ENCODE measurements around the gene TVP23A.
"Not testable (repeated sequence)": the region's sequence is repeated elsewhere in the genome, so short reads cannot be mapped to it uniquely, and the experiment has no call there.

TVP23A gene

DNA sequence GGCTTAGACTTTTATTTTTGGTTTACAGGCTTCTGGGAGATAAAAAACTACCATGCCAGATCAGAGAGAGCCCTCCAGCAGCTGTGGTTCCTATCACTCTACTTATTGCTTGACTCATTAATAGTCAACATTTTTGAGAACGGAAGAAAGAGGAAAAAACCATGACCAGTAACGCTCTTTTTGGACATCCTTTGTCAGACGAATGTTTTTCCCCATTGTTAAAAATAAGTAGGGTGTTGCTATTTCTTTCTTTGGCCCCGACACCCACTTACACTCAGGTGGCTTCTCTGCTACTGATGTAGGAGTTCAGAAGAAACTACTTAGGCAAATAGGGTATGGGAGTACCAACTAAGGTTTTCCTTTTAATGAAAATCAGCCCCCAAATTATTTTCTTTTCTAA is 27.5 kb downstream of the TVP23A start:
- POLR2A ChIA-PET: no interaction called here
- no peaks in the 10 kb centered on the region for H3K36me3 ChIP-seq (ENCODE audit: control insufficient read depth in 2 of 2, insufficient read depth in 1 of 2, low read length in 2 of 2)
- CTCF ChIA-PET: interaction anchor here (0.6 kb wide), 1 partner anchor 184 kb away, joined by 4 read pairs; no protein-coding TSS in a partner anchor
- H3K4me1 ChIP-seq (ENCODE audit: control insufficient read depth, insufficient read depth, low read length): no peaks in the 10 kb centered on the region
- TF ChIP-seq ZNF112 (tag by site-specific recombination; IDR thresholded peaks at IDR 0.05) (no peak), ZSCAN23 (tag by site-specific recombination; IDR thresholded peaks at IDR 0.05) (no peak), ZNF791 (tag by site-specific recombination; IDR thresholded peaks at IDR 0.05) (no peak), ZNF76 (tag by site-specific recombination; IDR thresholded peaks at IDR 0.05; ENCODE audit: borderline replicate concordance, low read depth) (no peak), ZNF146 (tag by site-specific recombination; IDR thresholded peaks at IDR 0.05) (no peak), ZNF571 (tag by site-specific recombination; IDR thresholded peaks at IDR 0.05) (no peak), ZNF214 (tag by site-specific recombination; IDR thresholded peaks at IDR 0.05; ENCODE audit: borderline replicate concordance) (no peak), ZNF133 (tag by site-specific recombination; IDR thresholded peaks at IDR 0.05) (no peak), GFI1B (tag by site-specific recombination; IDR thresholded peaks at IDR 0.05) (no peak), ZNF426 (tag by site-specific recombination; IDR thresholded peaks at IDR 0.05) (no peak), FEZF1 (tag by site-specific recombination; IDR thresholded peaks at IDR 0.05) (no peak), ZFP3 (tag by site-specific recombination; IDR thresholded peaks at IDR 0.05; ENCODE audit: low read depth) (no peak), TRIM28 (IDR thresholded peaks at IDR 0.05; ENCODE audit: borderline replicate concordance, low read length) (no peak)
- TF ChIP-seq, protein P1, sequence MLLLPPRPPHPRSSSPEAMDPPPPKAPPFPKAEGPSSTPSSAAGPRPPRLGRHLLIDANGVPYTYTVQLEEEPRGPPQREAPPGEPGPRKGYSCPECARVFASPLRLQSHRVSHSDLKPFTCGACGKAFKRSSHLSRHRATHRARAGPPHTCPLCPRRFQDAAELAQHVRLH (tag by site-specific recombination; IDR thresholded peaks at IDR 0.05): no peak
- TF ChIP-seq, protein P2, sequence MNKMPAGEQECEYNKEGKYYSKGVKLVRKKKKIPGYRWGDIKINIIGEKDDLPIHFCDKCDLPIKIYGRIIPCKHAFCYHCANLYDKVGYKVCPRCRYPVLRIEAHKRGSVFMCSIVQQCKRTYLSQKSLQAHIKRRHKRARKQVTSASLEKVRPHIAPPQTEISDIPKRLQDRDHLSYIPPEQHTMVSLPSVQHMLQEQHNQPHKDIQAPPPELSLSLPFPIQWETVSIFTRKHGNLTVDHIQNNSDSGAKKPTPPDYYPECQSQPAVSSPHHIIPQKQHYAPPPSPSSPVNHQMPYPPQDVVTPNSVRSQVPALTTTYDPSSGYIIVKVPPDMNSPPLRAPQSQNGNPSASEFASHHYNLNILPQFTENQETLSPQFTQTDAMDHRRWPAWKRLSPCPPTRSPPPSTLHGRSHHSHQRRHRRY (tag by site-specific recombination; IDR thresholded peaks at IDR 0.05): no peak
- H3K27ac ChIP-seq (ENCODE audit: extremely low read depth, low read depth, low read length): no peak overlapping the region
- no peak overlapping the region for H3K4me3 ChIP-seq (ENCODE audit: low read depth, low read length)
- no peaks in the 10 kb centered on the region for H3K9me3 ChIP-seq (ENCODE audit: control insufficient read depth, insufficient read depth, low read depth, low read length)

DNA sequence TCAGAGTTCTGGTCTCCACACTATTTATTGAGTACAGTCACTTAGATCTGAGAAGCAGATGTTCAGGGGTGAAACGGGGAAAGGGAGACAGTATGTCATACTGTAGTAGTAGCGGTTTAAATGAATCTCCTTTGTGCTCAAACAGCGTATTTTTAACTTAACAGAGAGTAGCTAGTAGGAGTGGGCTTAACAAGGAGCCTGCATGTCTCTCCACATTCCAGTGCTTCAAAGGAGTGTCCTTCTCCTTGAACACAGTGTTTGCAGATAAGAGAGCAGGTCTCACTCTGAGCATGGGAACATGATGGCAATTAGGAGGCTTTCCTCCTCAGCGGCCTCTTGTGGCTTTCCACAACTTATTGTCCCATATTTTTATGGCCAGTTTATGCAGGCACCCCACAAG is 30.0 kb downstream of the TVP23A start:
- CTCF ChIA-PET; H3K36me3 ChIP-seq (ENCODE audit: control insufficient read depth in 2 of 2, insufficient read depth in 1 of 2, low read length in 2 of 2); H3K4me1 ChIP-seq (ENCODE audit: control insufficient read depth, insufficient read depth, low read length); POLR2A ChIA-PET; H3K27ac ChIP-seq (ENCODE audit: extremely low read depth, low read depth, low read length); H3K4me3 ChIP-seq (ENCODE audit: low read depth, low read length); H3K9me3 ChIP-seq (ENCODE audit: control insufficient read depth, insufficient read depth, low read depth, low read length): not testable (repeated sequence)

DNA sequence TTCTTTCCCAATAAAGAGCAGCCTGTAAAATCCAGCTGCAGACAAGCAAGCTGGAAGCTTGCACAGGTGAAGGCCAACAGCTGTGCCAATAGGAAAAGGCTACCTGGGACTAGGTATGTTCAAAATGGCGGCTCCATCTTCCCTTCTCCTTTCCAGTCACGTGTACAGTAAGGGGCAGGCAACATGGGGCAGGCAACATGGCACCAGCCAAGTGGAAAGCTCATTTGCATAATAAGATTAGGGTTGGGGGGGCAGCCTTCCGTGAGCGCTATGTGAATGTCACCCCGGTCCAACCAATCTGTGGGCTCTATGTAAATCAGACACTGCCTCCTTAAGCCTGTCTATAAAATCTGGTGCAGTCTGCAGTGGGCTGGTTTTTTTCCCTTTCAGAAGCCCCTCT is 31.3 kb downstream of the TVP23A start:
- no peaks in the 10 kb centered on the region for H3K36me3 ChIP-seq (ENCODE audit: control insufficient read depth in 2 of 2, insufficient read depth in 1 of 2, low read length in 2 of 2)
- H3K9me3 ChIP-seq (ENCODE audit: control insufficient read depth, insufficient read depth, low read depth, low read length): no peaks in the 10 kb centered on the region
- TF ChIP-seq, protein P3, sequence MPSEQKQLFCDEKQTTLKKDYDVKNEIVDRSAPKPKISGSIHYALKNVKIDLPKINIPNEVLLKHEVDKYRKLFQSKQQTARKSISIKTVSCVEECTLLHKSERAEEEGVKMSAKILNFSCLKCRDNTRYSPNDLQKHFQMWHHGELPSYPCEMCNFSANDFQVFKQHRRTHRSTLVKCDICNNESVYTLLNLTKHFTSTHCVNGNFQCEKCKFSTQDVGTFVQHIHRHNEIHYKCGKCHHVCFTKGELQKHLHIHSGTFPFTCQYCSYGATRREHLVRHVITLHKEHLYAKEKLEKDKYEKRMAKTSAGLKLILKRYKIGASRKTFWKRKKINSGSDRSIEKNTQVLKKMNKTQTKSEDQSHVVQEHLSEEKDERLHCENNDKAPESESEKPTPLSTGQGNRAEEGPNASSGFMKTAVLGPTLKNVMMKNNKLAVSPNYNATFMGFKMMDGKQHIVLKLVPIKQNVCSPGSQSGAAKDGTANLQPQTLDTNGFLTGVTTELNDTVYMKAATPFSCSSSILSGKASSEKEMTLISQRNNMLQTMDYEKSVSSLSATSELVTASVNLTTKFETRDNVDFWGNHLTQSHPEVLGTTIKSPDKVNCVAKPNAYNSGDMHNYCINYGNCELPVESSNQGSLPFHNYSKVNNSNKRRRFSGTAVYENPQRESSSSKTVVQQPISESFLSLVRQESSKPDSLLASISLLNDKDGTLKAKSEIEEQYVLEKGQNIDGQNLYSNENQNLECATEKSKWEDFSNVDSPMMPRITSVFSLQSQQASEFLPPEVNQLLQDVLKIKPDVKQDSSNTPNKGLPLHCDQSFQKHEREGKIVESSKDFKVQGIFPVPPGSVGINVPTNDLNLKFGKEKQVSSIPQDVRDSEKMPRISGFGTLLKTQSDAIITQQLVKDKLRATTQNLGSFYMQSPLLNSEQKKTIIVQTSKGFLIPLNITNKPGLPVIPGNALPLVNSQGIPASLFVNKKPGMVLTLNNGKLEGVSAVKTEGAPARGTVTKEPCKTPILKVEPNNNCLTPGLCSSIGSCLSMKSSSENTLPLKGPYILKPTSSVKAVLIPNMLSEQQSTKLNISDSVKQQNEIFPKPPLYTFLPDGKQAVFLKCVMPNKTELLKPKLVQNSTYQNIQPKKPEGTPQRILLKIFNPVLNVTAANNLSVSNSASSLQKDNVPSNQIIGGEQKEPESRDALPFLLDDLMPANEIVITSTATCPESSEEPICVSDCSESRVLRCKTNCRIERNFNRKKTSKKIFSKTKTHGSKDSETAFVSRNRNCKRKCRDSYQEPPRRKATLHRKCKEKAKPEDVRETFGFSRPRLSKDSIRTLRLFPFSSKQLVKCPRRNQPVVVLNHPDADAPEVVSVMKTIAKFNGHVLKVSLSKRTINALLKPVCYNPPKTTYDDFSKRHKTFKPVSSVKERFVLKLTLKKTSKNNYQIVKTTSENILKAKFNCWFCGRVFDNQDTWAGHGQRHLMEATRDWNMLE (tag by site-specific recombination; conservative IDR thresholded peaks at IDR 0.05; ENCODE audit: low read depth): no peak
- TF ChIP-seq, protein P4, sequence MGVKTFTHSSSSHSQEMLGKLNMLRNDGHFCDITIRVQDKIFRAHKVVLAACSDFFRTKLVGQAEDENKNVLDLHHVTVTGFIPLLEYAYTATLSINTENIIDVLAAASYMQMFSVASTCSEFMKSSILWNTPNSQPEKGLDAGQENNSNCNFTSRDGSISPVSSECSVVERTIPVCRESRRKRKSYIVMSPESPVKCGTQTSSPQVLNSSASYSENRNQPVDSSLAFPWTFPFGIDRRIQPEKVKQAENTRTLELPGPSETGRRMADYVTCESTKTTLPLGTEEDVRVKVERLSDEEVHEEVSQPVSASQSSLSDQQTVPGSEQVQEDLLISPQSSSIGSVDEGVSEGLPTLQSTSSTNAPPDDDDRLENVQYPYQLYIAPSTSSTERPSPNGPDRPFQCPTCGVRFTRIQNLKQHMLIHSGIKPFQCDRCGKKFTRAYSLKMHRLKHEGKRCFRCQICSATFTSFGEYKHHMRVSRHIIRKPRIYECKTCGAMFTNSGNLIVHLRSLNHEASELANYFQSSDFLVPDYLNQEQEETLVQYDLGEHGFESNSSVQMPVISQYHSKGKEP (tag by site-specific recombination; IDR thresholded peaks at IDR 0.05): no peak
- H3K4me3 ChIP-seq (ENCODE audit: low read depth, low read length): no peak overlapping the region
- no peak overlapping the region for H3K27ac ChIP-seq (ENCODE audit: extremely low read depth, low read depth, low read length)
- CTCF ChIA-PET: no interaction called here
- H3K4me1 ChIP-seq (ENCODE audit: control insufficient read depth, insufficient read depth, low read length): no peaks in the 10 kb centered on the region
- POLR2A ChIA-PET: no interaction called here

All from HEK293 (cell line).